ENCODE results near the gene GREM2.

GREM2 gene

DNA sequence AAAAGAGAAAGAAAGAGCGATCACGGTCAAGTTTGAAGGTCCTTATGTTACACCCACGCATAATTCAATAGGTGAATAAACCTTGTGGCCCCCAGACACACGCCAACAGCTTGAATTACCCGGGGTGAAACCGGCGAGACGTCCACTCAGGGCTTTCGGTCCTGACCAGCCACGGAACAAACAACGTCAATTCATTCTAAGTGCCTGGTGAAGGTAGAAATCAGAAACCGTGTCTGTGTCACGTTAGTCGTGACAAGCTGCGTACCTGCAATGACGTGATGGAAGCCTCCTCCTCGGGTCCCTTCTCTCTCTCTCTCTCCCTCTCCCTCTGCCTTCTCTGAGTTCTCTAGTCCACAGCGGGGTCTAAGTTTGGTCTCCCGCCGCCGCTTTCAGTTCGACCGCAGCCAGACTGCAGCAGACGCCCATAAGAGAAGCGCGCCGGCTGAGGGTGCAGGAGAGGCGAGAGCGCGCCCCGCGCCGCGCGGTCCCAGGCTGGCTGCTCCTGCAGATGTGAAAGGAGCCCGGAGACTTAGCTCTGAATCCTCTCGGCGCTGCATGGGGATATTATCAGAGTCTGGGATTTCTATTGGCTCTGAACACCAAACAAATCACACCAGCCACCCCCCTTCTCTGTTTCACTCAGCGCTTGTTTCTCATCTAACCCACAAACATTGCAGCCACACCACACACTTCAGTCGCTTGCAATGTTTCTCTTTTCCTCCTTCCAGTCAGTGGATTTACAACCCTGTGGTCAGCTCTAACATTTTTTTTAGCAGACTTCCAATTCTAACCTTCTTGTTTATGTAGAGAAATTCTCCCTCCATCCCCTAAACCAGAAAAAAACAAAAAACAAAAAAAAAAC lies at the start of gene GREM2:
Gene GREM2 (minus strand): TSS at position 537 of the 862 bp plus-strand sequence. CDS start 118,680 bp downstream, outside the sequence.
- DNase-seq = peak in 2 of 3 donors; percentile 2 to 13

DNA sequence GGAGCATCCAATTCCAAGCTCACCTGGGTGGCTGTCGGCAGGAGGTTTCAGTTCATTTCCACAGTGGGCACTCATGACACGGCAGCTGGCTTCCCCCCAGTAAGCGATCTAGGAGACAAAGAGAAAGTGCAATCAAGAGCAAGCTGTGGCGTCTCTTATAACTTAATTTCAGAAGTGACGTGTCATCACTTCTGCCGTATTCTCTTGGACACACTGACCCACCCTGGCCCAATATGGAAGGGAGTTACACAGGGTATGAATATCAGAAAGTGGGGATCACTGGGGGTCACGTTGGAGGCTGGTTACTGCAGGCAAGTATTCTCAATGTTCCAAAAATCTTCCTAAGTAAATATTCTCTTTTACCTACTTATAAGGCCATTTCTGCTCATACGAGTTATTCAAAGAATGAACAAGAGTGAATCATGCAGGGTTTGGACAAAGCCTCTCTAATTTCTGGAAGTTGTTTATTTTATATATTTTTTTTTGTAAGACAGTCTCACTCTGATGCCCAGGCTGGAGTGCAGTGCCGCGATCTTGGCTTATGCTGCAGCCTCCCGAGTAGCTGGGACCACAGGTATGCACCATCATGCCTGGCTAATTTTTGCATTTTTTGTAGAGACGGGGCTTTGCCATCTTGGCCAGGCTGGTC lies 46.5 kb upstream of the GREM2 start:
- no peak for DNase-seq

DNA sequence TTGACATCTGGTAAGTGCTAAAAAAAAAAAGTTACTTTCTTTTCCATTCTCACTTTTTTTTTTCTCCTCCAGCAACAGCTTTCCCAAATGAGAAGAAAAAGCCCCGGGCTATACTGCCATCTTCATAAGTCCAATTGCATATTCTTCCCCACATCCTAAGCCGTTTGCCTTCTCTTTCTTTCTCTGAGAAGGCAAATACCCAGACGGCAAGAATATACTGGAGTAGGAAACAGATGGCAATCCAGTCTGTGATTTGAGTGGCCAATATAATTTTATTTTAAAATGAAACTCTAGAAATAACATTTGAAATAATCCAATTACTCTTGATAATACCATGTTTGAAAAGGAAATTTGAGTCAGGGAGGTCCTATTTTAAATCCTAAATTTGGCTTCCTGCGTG lies 44.6 kb upstream of the GREM2 start:
- DNase-seq = no peak

DNA sequence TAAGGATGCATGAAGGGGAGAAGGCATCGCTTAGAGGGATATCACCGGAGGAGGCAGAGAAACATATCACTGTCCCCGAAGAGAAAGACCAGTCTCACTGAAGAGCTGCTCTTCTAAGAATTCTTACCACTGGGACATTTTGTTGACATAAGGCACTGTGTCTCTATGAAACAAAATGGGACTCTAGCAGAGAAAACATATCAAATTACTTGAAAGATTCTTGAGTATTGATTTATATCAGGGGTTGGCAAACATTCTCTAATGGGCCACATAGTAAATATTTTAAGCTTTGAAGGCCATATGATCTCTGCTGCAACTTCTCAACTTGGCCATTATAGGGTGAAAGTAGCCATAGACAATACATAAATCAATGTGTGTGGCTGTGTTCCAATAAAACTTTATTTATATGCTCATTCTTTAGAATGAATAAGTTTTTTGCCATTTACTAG lies 41.0 kb upstream of the GREM2 start:
- DNase-seq = no peak

DNA sequence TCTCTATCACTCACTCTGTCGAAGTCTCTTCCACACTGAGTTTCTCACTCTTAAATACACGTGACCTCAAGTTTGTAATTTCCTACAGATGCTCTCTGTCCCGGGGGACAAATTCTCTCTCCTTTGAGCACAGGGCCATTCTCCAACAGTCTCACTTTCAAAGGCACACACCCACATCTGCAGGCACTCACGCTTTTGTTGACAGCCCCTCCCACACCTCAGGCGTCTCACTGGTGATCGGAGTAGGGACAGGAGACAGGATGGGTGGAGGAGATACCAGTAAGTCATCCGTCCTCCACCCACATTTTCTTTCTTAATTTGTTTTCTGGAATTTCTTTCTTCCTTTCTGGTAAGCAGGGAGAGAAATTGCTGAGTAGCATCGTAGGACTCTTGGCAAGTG lies 40.6 kb upstream of the GREM2 start:
- DNase-seq = no peak

DNA sequence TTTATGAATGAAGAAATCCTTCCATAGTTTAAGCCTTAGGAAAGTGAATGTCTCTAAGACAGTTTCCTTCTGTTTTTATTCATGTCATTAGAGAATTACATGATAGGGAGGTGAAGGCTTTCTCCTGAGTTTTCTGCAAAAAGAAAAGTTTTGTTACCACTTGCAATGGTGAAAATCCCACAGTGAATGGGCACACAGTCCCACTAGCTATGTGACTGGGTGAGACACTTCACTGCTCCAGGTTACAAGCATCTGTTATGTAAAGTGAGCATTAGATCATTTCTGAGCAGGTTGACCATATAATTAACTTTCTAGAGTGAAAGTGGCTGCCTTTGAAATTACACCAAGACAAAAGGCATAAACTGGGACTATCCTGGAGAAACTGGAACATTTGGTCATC lies 38.9 kb upstream of the GREM2 start:
- no peak for DNase-seq

DNA sequence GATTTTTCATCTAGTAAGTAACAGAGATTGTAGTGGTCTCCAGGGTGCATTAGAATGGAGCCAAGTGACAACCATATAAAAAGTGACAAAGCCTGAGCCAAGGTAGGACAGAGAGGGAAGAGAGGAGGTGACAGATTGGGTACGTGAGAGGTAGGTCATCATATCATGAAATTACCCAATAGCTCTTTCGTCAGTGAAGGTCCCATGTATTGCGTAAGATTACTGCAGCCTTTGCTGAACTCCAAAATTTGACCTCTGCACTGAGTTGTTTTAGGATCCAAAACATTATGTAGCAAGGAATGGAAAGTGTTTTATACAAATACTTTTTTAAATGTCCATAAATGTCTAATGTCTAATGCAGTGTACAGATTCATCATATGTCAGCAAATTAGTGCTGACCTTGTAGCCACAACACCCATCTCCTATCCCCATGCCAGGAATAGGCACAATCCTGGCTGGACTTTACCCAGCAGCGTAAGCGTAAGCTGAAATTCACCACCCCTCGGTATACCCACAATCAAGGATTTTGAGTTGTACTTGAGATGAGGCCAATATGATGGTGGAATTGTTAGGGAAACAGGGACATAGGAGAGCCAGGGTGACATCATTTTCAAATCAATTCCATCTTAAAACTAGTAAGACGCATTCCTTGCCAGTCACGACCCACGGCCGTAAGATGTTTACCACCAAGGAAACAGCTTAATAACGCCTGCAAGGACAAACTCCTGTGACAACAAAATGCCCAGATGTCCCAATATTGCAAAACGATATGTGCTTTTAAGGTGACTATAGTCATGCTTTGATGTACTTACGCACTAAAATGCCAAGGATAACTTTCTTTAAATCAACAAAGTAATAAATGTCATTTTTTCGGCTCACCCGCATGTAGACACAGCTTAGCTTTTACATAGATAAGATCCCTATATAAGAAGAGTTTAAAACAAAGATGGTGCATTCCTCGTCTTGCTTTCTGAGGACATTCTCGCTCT lies 38.1 kb upstream of the GREM2 start:
- DNase-seq = no peak

DNA sequence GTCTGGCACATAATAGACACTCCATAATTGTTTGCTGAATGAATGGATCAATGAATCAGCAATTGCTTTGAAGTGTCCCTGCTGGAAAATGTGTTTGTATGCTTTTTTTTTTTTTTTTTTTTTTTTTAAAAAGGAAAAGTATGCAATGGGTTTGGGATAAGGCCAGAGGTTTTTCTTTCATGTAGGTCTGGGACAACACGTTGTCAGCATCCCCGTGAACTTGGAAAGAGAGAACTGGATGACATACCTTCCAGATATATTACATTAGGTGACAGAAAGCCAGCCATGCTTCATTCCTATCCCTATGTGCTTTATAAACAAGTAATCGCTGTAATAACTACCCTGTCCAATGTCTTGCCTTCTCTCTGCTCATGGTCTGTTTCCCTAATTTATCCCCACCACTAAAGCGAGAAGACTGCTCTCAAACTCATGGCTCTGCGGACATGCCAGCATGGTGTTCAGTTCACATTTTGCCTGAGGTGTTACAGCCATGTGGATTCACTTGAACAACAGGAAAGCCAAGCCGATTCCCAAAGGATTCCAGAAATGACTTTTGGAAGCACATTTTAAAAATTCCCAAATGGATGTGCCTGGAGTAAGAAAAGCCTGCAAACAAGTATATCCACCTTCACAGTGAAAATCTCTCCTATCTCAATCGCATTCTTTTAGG lies 34.8 kb upstream of the GREM2 start:
- DNase-seq = no peak

DNA sequence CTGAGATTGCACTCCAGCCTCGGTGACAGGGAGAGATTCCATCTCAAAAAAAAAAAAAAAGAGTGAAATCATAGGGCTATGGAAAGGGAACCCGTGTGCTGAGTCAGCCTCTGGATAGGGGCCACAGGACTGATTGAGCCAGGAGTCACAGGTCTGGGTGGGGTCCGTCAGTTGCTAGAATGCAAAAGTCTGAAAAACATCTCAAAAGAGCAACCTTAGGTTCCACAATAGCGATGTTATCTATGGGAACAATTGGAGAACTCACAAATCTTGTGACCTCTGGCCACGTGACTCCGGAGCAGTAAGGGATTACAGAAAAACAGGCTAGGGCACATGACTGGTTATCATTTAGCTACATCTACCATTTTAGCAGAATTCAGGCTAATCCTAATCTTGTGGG lies 32.8 kb upstream of the GREM2 start:
- no peak for DNase-seq

DNA sequence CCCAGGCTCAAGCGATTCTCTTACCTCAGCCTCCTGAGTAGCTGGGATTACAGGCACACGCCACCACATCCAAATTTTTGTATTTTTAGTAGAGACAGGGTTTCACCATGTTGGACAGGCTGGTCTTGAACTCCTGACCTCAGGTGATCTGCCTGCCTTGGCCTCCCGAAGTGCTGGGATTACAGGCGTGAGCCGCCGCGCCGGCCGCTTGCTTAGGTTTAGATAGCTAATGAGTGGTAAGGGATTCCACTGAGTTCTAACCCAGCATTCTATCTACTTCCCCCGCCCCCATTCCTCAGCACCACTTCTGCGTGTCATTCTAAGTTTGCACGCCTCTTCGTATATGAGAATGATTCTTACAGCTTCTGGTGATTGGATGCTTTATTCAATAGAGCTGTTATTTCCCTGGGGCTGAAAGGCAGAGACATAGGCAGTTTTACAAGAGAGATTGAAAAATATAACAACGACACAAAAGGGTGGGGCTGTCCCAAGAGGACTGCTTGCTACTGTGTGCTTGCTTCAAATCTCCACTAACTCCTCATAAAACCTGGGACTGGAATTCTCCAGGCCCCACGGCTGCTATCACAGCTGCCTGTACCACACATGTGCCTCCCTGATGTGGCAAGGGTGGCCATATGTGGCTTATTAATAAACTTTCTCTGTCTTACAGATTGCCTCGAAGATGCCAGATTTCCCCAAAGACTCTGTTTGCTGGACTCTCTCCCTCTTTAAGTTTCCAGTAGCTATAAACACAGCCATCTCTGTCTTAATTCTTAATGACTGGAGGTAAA lies 23.7 kb upstream of the GREM2 start:
- no peak for DNase-seq

DNA sequence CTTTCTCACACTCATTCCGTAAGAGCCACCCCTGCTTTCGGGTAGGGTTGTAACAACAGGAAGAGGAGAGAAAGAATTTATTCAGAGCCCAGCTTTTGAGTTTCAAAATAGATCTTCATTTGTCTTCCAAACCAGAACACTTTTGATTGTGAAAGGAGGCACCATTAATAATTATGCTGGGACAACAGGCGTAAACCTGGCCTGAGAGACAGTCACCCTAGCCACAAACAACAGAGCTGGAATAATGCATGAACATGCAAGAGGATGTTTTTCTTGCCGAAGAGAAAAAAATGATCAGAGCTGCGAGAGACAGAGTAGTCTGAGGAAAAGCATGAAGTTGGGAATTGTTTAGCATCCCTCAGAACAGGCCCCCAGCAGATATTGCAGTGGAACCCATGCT lies 18.5 kb upstream of the GREM2 start:
- DNase-seq = no peak

DNA sequence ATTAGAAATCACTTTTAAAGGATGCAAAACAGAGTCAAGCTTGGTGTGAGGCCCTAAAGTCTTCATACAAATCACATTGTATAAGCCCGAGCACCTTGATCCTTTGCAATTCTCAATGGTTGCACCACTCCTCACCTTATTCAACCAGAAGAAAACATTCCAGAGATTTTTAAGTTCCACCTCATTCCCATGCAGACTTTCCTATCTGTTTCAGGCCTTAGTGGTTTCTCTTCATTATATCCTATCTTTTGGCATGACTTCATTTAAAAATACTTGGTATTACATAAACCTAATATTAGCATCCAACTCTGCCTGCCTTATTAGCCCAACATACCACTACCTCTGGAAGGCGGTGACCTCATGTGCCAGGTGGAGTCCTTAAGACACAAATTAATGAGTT lies 9.3 kb upstream of the GREM2 start:
- DNase-seq = no peak

DNA sequence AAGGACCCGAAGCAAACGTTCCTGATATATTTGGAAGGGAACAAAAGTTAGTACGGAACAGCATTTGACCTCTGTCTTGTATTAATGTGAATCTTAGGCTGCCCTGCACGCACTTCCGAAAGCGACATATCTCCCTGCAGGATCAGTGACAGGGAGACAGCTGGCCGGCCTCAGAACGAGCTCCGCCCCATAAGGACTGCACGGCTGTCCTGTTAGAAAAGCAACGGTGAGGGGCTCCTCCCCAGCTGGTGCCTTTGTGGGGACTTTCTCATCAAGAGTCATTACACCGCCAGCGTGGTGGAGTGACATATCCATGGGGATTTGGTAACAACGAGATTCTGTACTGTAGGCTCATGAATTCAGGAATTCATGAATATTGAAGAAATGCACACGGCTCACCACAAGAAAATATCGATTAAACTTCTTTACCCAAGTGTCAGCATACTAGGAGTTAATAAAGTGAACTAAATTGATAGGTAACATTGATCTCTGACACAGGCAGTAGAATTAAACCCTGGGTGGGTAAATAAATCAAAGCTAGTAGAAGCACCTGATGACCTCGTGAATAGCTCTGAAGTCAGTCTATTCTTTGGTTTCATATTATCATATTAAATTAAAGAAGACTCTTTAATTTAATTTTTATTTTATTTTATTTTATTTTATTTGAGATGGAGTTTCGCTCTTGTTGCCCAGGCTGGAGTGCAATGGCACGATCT lies 8.1 kb upstream of the GREM2 start:
- no peak for DNase-seq

DNA sequence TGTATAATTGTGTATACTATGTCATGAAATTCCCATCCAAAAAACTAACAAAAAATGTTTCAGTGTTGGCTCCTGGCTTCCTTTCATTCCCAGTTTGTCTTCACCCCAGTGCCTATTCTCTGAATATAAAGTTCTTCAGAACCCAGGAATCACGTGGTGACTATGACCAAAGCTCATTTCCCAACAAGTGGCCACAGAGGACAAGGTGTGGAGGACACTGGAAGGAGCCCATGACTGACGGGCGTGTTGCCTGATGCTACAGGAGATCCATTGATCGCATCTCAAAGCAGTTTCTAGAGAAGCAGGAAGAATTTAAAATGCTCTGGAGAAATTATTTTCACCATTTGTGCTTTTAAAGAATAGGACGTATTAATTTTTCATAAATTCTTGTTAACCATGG lies 7.4 kb upstream of the GREM2 start:
- no peak for DNase-seq

DNA sequence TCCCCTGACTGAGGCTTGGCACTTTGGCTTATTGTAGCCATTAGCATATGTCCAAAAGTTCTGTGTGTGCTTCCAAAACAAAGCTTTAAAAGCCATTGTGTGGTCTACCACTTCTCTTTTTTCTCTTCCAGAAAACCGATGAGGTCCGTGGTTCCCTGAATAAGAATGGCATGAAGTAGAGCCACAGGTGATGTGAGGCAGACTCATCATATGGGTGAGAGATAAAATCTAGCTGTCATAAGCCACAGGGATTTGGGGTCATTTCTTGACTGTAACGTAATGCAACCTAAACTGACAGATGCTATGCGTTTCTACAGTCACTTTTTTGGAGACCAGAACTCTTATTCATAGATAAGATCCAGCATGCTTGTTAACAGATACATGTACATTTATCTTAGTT lies 7.0 kb upstream of the GREM2 start:
- DNase-seq = no peak

DNA sequence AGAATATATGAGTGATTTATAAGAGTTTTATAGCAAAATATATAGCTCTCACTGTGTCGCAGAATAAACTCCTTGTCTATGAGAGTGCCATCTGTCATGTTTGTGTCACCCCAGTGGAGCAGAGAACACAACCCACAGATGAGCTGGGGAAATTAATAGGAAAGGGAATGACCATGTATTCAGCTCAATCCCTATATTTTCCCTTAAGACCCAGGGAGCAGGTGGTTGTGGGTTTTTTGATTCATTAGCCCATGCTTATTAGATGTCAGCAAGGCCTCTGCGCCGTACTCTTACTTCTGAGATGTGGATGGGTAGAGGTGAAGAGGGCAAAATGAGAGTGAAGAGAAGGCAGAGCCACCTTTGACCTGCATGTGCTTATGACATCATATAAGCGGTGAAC lies 4.1 kb upstream of the GREM2 start:
- DNase-seq = no peak

DNA sequence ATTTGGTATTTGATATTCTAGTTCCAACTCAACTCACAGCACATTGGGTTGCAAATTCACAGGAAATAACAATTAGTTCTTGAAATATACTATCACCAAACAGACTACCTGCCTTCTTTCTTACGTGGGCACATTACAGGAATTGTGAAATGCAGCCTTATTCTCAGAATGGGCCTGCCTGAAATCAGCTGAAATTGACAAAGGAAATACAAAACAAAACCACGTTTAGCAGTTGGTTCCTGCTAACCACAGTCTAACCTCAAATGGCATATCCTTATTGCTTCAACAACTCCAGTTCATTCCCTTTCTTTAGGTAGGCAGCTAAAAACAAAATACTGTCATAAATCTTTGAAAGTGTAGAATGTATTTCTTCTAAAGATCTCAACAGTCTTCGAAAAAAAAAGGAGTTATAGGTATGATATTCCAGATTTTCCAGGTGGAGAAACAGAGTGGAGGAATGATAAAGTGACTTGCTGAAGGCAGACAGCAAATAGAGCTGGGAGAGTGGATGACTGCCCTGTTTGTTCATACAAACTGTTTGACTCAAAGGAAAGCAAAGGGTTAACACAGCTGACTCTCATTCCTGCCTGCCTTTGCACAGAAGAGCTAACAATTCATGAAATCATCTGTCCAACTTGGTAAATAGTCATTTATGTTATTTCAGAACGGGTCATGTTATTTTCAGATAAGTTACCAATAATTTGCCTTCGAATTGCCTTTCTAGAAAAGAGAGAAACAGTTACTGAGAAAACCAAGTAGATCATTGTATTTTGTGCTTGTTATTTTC lies 1.6 kb upstream of the GREM2 start:
- DNase-seq = no peak

DNA sequence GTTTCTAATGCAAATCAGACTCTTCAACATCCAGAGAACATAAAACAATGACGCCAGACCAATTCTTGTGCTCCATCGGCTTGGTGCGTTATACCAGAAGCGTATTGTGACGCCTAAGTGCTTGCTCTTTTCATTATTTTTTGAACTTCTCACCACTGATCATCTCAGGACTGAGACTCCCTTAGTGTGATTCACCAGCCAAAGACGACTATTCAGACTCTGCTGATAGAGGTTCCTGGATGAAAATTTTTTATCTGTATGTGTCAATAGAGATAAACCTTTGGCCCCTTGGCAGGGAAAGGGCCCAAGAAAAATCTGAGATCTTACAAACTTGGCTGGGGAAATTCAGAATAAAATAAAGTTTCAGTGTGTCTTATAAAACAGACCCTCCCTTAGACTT lies 856 bp upstream of the GREM2 start:
- DNase-seq = no peak

DNA sequence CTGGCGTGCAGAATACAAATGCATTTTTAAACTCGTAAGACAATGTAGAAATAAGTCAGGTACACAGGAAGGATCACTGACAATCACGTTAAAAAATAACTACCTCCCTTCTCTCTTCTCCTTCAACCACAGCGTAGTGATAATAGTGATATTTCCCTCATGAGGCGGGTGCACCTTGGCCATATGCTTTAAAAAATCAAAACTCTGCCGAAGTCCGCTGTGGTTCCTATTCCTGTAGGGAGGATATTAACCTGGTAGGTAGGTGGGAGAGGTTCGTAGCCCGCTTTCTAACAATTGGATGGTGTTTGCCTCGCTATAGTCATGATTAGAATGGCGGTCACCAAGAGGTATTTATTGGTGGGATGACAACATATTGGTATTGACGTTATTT lies 732 bp downstream of the GREM2 start:
- no peak for DNase-seq

DNA sequence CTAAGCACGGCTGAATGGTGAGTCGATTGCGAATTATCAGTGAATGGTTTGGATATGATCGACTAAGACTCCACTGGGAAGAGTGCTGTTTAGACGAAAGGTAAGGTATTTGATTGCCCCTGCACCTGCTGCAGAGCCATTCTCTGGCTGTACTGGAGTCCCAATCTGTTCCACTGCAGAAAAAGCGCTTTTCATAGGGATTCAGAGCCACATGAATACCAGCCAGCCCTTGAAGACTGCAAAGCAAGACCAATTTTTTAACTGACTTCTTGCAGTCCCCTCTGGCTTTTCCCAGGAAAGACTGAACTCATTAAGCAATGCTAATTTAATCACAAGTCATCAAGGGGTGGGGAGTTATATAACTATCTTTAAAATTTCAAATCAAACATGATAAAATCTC lies 1.3 kb downstream of the GREM2 start:
- no peak for DNase-seq
